OCI-M1 (cell line): Measurements from ENCODE around the gene UBD.

ENCODE experiments used
- DNase-seq: peaks from one replicate; lab custom pipeline; 2025; lab: John Stamatoyannopoulos, UW

The UBD gene

DNA sequence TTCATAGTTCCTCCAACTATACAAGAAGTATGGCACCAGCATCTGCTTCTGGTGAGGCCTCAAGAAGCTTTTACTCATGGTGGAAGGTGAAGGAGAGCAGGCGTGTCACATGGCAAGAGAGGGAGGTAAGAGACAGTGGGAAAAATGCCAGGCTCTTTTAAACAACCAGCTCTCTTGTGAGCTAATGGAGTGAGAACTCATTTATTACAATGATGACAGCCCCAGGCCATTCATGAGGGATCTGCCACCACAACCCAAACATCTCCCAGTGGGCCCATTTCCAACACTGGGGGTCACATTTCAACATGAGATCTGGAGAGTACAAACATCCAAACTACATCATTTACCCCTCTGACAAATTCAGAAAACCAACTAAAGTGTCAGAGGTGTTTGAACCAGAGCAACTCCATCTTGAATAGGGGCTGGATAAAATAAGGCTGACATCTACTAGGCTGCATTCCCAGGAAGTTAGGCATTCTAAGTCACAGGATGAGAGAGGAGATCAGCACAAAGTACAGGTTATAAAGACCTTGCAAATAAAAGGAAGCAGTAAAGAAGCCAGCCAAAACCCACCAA lies 2.2 kb upstream of the UBD start:
- no peak for DNase-seq

- no peak for DNase-seq
These were observed 1.6 kb upstream of the UBD start for GRCh38 chr6:29561091-29561490.

DNA sequence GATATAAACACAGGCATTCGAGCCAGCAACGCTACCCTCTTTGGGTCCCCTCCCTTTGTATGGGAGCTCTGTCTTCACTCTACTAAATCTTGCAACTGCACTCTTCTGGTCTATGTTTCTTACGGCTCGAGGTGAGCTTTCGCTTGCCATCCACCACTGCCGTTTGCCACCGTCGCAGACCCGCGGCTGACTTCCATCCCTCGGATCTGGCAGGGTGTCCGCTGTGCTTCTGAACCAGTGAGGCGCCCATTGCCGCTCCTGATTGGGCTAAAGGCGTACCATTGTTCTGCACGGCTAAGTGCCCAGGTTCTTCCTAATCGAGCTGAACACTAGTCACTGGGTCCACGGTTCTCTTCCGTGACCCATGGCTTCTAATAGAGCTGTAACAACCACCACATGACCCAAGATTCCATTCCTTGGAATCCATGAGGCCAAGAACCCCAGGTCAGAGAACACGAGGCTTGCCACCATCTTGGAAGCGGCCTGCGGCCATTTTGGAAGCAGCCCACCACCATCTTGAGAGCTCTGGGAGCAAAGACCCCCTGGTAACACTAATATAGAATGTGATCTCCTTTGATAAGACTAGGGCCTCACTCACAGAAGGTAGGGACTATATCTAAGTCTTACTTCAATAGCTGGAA lies 973 bp downstream of the UBD start:
- no peak for DNase-seq

GRCh38 chr6:29557320-29557719 lies 2.2 kb downstream of the UBD start:
- peak; percentile 36 for DNase-seq

DNA sequence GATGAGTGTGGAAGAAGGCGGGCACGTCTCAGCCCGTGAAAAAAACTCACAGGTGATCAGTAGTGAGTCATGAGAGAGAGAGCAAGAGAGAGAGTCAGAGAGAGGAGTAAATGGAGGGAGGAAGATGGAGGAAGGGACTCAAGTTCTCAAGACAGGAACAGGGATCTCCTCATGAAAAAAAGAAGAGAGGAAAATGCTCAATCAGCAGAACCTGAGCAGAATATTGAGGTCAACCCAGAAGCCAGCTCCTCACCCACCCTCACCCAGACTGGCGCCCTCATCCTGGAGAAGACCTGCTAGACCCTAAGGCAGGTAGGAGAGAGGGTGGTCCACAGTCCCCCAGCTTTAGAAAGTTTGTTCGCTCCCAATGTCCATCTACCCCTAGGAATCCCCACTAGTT lies 4.8 kb downstream of the UBD start:
- no peak for DNase-seq

DNA sequence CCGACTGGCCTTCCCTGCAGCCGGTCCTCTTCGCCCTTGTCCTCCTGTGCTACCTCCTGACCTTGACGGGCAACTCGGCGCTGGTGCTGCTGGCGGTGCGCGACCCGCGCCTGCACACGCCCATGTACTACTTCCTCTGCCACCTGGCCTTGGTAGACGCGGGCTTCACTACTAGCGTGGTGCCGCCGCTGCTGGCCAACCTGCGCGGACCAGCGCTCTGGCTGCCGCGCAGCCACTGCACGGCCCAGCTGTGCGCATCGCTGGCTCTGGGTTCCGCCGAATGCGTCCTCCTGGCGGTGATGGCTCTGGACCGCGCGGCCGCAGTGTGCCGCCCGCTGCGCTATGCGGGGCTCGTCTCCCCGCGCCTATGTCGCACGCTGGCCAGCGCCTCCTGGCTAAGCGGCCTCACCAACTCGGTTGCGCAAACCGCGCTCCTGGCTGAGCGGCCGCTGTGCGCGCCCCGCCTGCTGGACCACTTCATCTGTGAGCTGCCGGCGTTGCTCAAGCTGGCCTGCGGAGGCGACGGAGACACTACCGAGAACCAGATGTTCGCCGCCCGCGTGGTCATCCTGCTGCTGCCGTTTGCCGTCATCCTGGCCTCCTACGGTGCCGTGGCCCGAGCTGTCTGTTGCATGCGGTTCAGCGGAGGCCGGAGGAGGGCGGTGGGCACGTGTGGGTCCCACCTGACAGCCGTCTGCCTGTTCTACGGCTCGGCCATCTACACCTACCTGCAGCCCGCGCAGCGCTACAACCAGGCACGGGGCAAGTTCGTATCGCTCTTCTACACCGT lies 6.1 kb downstream of the UBD start:
- no peak for DNase-seq

DNA sequence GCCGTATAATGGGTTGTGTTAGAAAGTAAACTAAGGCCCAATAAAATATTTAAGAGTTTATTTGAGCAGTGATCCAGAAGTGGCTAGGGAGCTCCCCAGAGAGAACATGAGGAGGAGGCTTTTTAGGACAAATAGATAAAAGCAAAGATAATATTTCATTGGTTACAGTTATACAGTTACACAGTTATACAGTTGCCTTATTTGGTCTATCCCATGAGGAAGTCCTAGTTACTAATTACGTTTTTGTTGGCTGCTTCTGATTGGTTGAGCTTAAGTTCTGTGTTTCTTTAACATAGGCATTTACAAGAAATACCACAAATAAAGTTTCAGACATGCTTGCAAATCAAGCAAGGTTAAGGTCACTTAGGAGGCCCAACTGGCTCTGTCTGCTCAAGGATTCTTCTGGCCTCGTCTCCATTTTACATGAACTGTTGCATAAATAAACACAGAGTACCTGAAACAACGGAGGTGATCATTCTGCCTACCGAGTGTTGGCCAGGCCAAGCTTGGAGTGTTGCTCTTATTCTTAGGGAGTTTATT lies 7.0 kb downstream of the UBD start:
- peak; percentile 85 for DNase-seq

GRCh38 chr6:29547573-29547972 lies 12.0 kb downstream of the UBD start:
- DNase-seq, result no peak

DNA sequence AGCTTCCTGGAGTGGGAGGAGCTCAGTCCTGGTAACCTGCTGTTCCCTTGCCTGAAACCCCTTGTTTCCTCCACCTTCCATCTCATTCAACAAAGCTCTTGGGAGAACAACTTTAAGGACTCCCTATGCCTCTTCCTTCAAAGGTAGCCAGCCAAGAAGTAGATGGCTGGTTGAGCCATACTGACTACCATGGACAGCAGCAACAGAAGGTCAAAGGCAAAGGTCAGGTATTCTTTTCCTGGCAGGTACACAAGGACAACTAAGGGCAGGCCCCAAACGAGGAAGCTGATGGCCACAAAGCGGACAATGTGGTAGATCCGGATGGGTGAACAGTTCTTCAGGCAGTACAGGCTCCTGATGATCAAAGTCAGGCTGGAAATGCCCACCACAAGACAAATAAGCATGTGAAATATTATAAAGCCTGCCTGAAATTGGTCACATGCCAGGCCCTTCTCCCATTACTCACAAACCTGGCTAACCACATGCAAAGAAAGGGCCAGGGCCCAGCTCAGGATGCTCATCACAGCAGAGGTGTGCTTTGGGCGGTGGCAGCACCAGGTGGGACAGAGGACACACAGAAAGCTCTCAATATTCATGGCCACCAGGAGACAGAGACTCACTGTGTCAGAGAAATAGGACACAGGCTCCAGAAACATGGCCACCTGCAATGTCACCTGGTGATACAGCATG lies 21.7 kb downstream of the UBD start:
- no peak for DNase-seq

GRCh38 chr6:29532320-29532951 lies 27.1 kb downstream of the UBD start:
- DNase-seq, result no peak

- DNase-seq, result no peak
These were observed 27.9 kb downstream of the UBD start for GRCh38 chr6:29531668-29532067.

DNA sequence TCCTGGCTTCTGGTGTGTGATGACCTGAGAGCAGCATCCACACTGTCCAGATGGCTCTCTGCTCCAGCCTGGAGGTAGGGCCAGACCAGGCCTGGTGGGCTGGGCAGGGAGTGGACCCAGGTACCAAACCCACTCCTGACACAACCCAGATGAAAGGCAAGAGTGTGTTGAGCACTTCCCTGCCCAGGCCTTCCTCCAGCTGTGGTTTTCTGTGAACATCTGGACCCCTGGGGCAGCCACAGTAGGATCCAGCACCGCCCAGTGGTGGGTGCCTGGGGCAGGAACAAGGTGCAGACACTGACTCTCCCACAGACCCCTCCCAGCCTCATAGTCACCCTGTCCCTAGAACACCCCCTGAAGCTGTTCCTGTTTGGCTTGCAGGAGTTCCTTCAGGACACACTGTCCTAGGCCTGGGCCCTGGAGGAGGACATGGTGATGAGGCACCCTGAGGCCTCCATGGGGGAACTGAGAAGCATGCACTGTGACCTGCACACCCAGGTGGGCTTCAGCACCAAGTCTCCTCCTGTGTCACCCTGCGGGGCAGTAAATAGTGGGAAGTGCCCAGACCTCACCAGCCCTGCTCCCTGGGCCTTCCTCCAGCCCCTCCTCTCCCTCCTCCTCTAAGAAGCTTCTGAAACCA lies 28.7 kb downstream of the UBD start:
- no peak for DNase-seq

DNA sequence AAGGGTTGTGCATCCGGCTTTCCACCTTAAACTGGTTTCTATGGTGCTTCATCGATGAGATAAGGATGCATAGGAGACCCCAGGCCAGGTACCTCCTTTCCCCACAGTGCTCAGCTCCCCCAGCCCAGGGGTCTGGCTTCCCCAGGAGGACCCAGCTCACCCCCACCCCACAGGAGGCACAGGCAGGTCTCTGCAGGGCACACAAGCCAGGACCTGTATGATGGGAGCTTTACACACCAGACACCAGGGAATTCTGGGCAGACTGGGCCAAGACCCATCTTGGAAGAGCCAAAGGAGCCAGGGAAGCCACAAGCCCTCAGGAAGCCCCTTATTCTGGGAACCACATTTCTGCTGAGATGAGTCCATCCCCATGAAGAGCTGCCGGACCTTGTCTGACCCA lies 29.6 kb downstream of the UBD start:
- DNase-seq, result no peak

DNA sequence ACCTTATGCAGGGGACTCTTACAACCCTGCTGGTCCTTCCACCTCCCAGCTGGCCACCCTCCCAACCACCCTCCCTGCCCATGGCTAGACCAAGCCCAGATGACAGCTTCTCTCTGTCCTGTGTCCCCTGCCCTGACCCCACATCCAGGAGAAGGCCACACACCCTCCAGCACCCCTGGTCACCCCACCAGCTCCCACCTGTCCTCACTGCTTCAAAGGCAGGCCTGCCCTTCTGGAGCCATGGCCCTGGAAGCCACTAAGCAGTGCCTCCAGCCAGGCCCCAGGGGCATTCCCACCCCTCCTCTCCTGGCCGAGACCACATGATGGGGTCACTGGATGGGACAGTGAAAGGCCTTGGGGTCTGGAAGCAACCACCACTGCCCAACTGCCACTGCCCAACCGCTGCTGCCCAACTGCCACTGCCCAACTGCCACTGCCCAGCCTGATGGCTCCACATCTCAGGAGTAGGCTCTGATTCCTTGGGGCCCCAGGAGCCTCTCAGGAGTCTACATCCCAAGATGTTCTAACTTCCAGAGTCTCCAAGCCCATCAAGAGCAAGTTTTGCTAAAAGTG lies 30.5 kb downstream of the UBD start:
- no peak for DNase-seq

- no peak for DNase-seq
These were observed 31.1 kb downstream of the UBD start for GRCh38 chr6:29528300-29528931.

GRCh38 chr6:29527564-29527963 lies 32.0 kb downstream of the UBD start:
- DNase-seq, result no peak

DNA sequence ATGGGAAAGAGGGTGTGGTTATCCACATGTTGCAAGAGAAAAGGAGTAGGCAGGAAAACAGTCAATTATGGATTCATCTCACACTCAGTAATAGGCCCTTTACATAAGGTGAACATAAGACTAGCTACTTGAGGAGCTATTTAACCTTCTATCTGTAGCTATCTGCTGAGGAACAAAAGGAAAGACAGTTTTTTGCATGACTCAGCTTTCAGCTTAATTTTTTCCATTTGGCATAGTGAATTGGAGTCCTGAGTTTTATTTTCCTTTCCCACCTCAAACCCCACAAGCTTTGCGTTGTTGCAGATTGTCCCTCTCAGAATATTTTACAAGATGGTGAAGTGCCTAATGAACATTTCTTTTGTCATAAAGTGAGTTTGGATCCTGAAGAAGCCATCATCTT lies 32.4 kb downstream of the UBD start:
- peak; percentile 24 for DNase-seq

DNA sequence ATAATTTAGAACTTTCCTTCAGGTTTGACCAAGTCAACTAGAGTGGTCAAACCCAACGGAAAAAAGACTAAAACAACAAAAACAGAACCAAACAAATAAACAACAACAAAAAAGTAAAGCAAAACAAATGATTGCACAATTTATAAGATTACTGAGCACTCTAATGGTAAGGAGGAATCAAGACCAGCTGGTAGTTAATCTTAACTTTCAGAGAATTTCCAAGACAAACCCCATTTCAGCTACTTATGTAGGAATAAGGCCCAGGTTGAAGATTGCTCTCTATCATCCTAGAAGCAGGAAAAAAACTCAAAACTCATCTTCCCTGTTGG lies 34.3 kb downstream of the UBD start:
- DNase-seq, result no peak

DNA sequence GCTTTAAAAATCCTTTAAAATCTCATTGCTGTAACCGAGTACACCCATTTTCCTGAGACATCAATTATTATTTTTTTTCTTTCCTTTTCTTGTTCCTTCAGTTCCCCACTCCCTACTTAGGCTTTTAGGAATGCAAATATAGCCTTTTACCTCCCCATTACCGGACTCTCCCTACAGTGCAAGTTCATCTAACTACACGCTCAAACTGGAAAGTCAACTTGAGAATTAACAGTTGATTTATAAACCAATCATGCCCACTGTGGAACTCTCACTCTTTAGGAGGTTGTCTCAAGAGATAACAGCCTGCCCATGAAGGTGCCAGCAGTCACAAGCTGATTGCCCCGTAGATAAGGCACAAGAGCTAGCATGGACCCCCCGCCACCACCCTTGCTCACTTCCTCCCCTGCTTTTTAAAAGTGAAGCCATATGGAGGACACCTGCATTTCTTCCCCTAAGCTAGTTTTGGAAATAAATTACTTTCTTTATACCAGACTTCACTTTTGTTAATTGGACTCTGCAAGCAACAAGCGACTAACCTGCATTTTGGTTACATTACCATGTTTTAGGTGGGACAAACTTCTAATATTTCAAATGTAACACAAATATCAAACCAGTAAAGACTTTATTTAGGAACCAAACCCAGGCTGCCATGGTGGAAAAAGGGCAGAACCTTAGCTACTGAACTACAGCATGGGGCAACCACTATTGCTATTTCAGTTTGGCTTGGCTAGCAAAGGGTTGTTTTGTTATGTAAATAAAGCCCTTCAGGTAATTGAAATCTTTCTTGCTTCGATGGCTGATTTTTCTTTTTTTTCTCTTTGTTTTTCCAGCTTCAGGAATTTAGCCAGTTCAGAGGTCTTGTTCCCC lies 34.9 kb downstream of the UBD start:
- DNase-seq, result no peak

DNA sequence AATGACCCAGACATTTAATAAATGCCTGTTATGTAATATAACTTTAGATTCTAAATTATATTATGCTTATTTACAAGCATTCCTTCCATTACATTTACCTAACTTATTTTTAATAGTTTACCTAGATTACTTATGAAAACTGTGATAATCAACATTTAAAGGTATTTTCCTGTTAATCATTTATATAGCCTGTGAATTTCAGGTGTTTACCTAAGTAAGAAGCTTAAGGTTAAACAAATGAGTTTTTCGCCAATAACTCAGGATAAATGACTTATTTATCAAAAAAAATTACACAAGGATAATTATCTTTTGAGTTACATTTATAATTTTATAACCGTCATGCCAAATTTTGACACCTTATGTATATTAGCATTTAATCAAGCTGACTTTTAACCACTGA lies 35.5 kb downstream of the UBD start:
- DNase-seq, result no peak
